Measurements from ENCODE around the gene IQSEC1.

Gene IQSEC1

GRCh38 chr3:12890610-12891390, 182.4 kb downstream of the IQSEC1 start:
- no peak overlapping the region for H3K4me3 ChIP-seq (ENCODE audit: low read depth, low read length)
- TF ChIP-seq, protein P1, sequence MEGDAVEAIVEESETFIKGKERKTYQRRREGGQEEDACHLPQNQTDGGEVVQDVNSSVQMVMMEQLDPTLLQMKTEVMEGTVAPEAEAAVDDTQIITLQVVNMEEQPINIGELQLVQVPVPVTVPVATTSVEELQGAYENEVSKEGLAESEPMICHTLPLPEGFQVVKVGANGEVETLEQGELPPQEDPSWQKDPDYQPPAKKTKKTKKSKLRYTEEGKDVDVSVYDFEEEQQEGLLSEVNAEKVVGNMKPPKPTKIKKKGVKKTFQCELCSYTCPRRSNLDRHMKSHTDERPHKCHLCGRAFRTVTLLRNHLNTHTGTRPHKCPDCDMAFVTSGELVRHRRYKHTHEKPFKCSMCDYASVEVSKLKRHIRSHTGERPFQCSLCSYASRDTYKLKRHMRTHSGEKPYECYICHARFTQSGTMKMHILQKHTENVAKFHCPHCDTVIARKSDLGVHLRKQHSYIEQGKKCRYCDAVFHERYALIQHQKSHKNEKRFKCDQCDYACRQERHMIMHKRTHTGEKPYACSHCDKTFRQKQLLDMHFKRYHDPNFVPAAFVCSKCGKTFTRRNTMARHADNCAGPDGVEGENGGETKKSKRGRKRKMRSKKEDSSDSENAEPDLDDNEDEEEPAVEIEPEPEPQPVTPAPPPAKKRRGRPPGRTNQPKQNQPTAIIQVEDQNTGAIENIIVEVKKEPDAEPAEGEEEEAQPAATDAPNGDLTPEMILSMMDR (IDR thresholded peaks at IDR 0.05; ENCODE audit: insufficient read depth, low read depth, low read length, missing control alignments), result no peak
- DNase-seq (ENCODE audit: low read depth), result no peak

DNA sequence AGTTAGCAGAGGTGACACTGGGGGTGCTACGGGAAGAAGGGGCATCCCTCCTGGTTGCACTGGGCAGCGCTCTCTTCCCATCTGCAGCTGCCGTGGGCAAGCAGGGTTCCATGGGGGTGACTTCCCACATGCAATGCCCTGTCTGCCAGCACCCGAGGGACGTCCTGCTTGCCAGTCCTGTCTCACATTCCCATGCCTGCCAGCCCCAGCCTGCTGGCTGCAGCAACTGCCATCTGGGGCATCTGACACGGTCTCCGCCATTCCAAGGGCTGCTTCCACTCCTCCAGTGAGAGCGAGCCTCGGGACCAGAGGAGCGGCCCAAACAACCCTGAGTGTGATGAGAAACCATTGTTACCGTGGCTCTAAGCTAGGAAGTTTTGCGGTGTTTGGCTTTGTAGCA, 186.5 kb downstream of the IQSEC1 start:
- no peak for DNase-seq (ENCODE audit: low read depth)
- TF ChIP-seq, protein P1 (IDR thresholded peaks at IDR 0.05; ENCODE audit: insufficient read depth, low read depth, low read length, missing control alignments), result no peak
- no peak overlapping the region for H3K4me3 ChIP-seq (ENCODE audit: low read depth, low read length)

GRCh38 chr3:12886106-12886679, 187.0 kb downstream of the IQSEC1 start:
- TF ChIP-seq, protein P1 (IDR thresholded peaks at IDR 0.05; ENCODE audit: insufficient read depth, low read depth, low read length, missing control alignments), result no peak

GRCh38 chr3:12885583-12885930, 187.7 kb downstream of the IQSEC1 start:
- TF ChIP-seq, protein P1 (IDR thresholded peaks at IDR 0.05; ENCODE audit: insufficient read depth, low read depth, low read length, missing control alignments), result no peak
- no peak overlapping the region for H3K4me3 ChIP-seq (ENCODE audit: low read depth, low read length)
- DNase-seq (ENCODE audit: low read depth), result no peak

More at GRCh38 chr3:12886106-12886679, 187.0 kb downstream of the IQSEC1 start:
- H3K4me3 ChIP-seq (ENCODE audit: low read depth, low read length), result peak overlapping the region; percentile 44
- DNase-seq (ENCODE audit: low read depth), result peak; percentile 51

- no peak overlapping the region for H3K4me3 ChIP-seq (ENCODE audit: low read depth, low read length)
- TF ChIP-seq, protein P1 (IDR thresholded peaks at IDR 0.05; ENCODE audit: insufficient read depth, low read depth, low read length, missing control alignments), result no peak
- DNase-seq (ENCODE audit: low read depth), result peak; percentile 34
Observed at GRCh38 chr3:12884790-12885582, 188.2 kb downstream of the IQSEC1 start.

GRCh38 chr3:12884186-12884680, 189.0 kb downstream of the IQSEC1 start:
- TF ChIP-seq, protein P1 (IDR thresholded peaks at IDR 0.05; ENCODE audit: insufficient read depth, low read depth, low read length, missing control alignments), result no peak
- no peak for DNase-seq (ENCODE audit: low read depth)
- H3K4me3 ChIP-seq (ENCODE audit: low read depth, low read length), result no peak overlapping the region

Data from GM12865 (cell line).